Measurements from ENCODE around the gene ATXN7L3B. TPM values are rescaled to one million over a fixed set of nuclear protein-coding genes. Genes with fewer than 3 reads are reported as not detected.

ATXN7L3B gene
- total and polyA plus RNA-seq, 2 experiments from 2014 or later: 33.1 to 47.0 TPM

GRCh38 chr12:74551291-74551690 is 13.7 kb downstream of the ATXN7L3B start:
- TF ChIP-seq CTCF (IDR thresholded peaks at IDR 0.05; ENCODE audit: poor library complexity) (no peak), EZH2phosphoT487 (IDR thresholded peaks at IDR 0.05; ENCODE audit: low read depth, severe bottlenecking, unreplicated experiment) (no peak), EZH2 (IDR thresholded peaks at IDR 0.05; ENCODE audit: borderline replicate concordance) (no peak)
- no peaks in the 10 kb centered on the region for H3K9me2 ChIP-seq (replicated peaks; ENCODE audit: insufficient read depth)
- no peak overlapping the region for H3K27ac ChIP-seq
- no peak overlapping the region for H3K4me3 ChIP-seq
- H3K4me2 ChIP-seq: no peak overlapping the region
- no peaks in the 10 kb centered on the region for H4K20me1 ChIP-seq (ENCODE audit: insufficient read depth, poor library complexity, severe bottlenecking)
- no peaks in the 10 kb centered on the region for H3K9me3 ChIP-seq (ENCODE audit: low read depth)
- H2AFZ ChIP-seq: no peak overlapping the region
- H3K36me3 ChIP-seq (replicated peaks; ENCODE audit: insufficient read depth, low read depth): no peaks in the 10 kb centered on the region
- WGBS (ENCODE audit: low lambda C conversion rate, missing lambda C conversion rate): 97% methylated on average over 3 of the region's 3 CpGs
- H3K4me1 ChIP-seq (ENCODE audit: insufficient read depth): no peaks in the 10 kb centered on the region
- H3K79me2 ChIP-seq: no peaks in the 10 kb centered on the region
- no peak for DNase-seq (ENCODE audit: low spot score)
- H3K27me3 ChIP-seq: no peaks in the 10 kb centered on the region

- DNase-seq (ENCODE audit: low spot score): no peak
- H3K4me1 ChIP-seq (ENCODE audit: insufficient read depth): no peaks in the 10 kb centered on the region
- H3K36me3 ChIP-seq (replicated peaks; ENCODE audit: insufficient read depth, low read depth): no peaks in the 10 kb centered on the region
- 92% methylated on average over 2 of the region's 2 CpGs for WGBS (ENCODE audit: low lambda C conversion rate, missing lambda C conversion rate)
- no peak overlapping the region for H3K4me2 ChIP-seq
- H2AFZ ChIP-seq: no peak overlapping the region
- no peaks in the 10 kb centered on the region for H3K9me3 ChIP-seq (ENCODE audit: low read depth)
- no peak for TF ChIP-seq EZH2phosphoT487 (IDR thresholded peaks at IDR 0.05; ENCODE audit: low read depth, severe bottlenecking, unreplicated experiment)
- no peak for TF ChIP-seq CTCF (IDR thresholded peaks at IDR 0.05; ENCODE audit: poor library complexity)
- no peak for TF ChIP-seq EZH2 (IDR thresholded peaks at IDR 0.05; ENCODE audit: borderline replicate concordance)
- H3K9me2 ChIP-seq (replicated peaks; ENCODE audit: insufficient read depth): no peaks in the 10 kb centered on the region
- no peak overlapping the region for H3K27ac ChIP-seq
- H3K27me3 ChIP-seq: no peaks in the 10 kb centered on the region
- no peaks in the 10 kb centered on the region for H4K20me1 ChIP-seq (ENCODE audit: insufficient read depth, poor library complexity, severe bottlenecking)
- H3K4me3 ChIP-seq: no peak overlapping the region
- no peaks in the 10 kb centered on the region for H3K79me2 ChIP-seq
Observed at GRCh38 chr12:74552201-74552600, 14.6 kb downstream of the ATXN7L3B start.

GRCh38 chr12:74559728-74560127 is 22.1 kb downstream of the ATXN7L3B start:
- H3K27ac ChIP-seq: no peak overlapping the region
- TF ChIP-seq EZH2 (IDR thresholded peaks at IDR 0.05; ENCODE audit: borderline replicate concordance) (no peak), EZH2phosphoT487 (IDR thresholded peaks at IDR 0.05; ENCODE audit: low read depth, severe bottlenecking, unreplicated experiment) (no peak), CTCF (IDR thresholded peaks at IDR 0.05; ENCODE audit: poor library complexity) (no peak)
- H3K9me3 ChIP-seq (ENCODE audit: low read depth): no peaks in the 10 kb centered on the region
- H3K36me3 ChIP-seq (replicated peaks; ENCODE audit: insufficient read depth, low read depth): no peaks in the 10 kb centered on the region
- DNase-seq (ENCODE audit: low spot score): no peak
- H3K27me3 ChIP-seq: no peaks in the 10 kb centered on the region
- H3K4me2 ChIP-seq: no peak overlapping the region
- H3K9me2 ChIP-seq (replicated peaks; ENCODE audit: insufficient read depth): no peaks in the 10 kb centered on the region
- H3K4me3 ChIP-seq: no peak overlapping the region
- H2AFZ ChIP-seq: no peak overlapping the region
- WGBS (ENCODE audit: low lambda C conversion rate, missing lambda C conversion rate): 87% methylated on average over 2 of the region's 2 CpGs
- no peaks in the 10 kb centered on the region for H3K4me1 ChIP-seq (ENCODE audit: insufficient read depth)
- no peaks in the 10 kb centered on the region for H3K79me2 ChIP-seq
- no peaks in the 10 kb centered on the region for H4K20me1 ChIP-seq (ENCODE audit: insufficient read depth, poor library complexity, severe bottlenecking)

- Histone ChIP-seq H3K36me3 (replicated peaks; ENCODE audit: insufficient read depth, low read depth) (no peaks in the 10 kb centered on the region), H3K4me3 (no peak overlapping the region), H3K9me2 (replicated peaks; ENCODE audit: insufficient read depth) (no peaks in the 10 kb centered on the region), H3K27me3 (no peaks in the 10 kb centered on the region), H2AFZ (no peak overlapping the region), H4K20me1 (ENCODE audit: insufficient read depth, poor library complexity, severe bottlenecking) (no peaks in the 10 kb centered on the region), H3K9me3 (ENCODE audit: low read depth) (no peaks in the 10 kb centered on the region), H3K4me2 (no peak overlapping the region), H3K79me2 (no peaks in the 10 kb centered on the region), H3K27ac (no peak overlapping the region), H3K4me1 (ENCODE audit: insufficient read depth) (no peaks in the 10 kb centered on the region)
- no peak for TF ChIP-seq EZH2 (IDR thresholded peaks at IDR 0.05; ENCODE audit: borderline replicate concordance)
- TF ChIP-seq EZH2phosphoT487 (IDR thresholded peaks at IDR 0.05; ENCODE audit: low read depth, severe bottlenecking, unreplicated experiment): no peak
- TF ChIP-seq CTCF (IDR thresholded peaks at IDR 0.05; ENCODE audit: poor library complexity): no peak
- DNase-seq (ENCODE audit: low spot score): no peak
Observed at GRCh38 chr12:74563927-74564326, 26.3 kb downstream of the ATXN7L3B start.
